GM18498 (cell line): ENCODE measurements around the gene IFRD2.

ENCODE experiments used
- ATAC-seq: cut with Tn5 transposase; IDR thresholded peaks from one replicate; pipeline ENCODE4 v1.9.1; 2021; ENCODE audit warnings: mild to moderate bottlenecking, moderate library complexity; ENCODE audit not compliant: unreplicated experiment

IFRD2 gene, protein sequence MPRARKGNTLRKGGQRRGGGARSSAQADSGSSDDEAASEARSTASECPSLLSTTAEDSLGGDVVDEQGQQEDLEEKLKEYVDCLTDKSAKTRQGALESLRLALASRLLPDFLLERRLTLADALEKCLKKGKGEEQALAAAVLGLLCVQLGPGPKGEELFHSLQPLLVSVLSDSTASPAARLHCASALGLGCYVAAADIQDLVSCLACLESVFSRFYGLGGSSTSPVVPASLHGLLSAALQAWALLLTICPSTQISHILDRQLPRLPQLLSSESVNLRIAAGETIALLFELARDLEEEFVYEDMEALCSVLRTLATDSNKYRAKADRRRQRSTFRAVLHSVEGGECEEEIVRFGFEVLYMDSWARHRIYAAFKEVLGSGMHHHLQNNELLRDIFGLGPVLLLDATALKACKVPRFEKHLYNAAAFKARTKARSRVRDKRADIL

DNA sequence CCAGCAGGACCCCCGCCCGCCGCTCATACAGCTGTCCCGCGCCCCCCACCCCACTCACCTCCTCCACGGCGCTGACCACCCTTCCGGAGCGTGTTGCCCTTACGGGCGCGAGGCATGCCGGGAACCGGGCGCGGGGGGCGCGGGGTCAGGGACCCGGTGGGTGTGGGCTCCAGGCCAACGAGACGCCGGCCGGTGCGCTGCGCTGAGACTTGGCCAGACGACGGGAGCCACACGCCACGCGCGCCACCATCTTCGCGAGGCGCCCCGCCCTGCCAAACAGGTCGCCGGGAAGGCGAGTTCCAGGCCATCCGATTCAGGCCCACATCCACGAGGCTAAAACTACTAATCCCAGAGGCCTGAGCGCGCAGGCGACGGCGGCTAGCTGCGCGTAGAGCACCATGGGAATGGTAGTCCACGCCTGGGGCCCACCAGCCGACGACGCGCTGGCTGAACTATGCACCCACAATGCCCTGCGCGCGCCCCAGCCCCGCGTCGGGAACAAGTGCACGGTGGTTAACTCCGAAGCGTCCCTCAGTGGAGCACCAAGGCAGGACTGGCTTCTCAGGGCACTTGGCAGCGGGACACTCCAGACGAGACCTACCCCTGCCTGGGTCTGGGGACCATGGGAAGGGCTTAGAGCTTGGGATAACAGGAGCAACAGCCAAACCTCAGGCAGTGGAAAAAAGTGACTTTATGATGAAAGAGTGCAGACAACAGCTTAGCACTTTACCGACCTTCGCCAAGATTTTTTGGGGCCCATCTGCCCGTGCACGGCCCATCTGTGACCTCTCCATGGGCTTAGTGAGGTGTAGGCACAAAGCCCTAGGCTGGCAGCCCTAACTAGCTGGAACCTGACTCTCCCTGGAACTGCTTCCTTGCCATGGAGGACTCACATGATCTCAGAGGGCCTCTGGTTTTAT is at the start of gene IFRD2:
IFRD2 (minus strand) TSS at position 271 of the 920 bp plus-strand sequence; CDS start at position 116, 155 bp downstream.
- ATAC-seq: peak; percentile 95

DNA sequence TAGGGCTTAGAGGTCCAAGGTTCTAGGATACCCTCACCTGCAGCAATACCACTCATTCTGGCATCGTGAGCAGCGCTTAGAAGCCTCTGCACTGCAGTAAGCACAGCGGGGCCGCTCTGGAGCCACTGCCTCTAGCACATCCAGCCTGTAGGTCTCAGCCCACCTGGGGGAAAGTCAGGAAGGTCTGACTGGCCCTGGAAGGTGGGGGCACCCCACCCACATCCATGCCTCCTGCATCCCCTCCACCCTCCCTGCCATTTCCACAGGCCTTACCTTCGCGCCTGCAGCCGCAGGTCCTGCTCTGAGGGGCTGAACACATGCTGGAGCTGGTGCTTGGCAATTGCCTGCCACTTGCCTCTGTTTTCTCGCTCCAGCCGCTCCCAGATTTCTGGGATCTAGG is 49.3 kb upstream of the IFRD2 start:
- no peak for ATAC-seq

DNA sequence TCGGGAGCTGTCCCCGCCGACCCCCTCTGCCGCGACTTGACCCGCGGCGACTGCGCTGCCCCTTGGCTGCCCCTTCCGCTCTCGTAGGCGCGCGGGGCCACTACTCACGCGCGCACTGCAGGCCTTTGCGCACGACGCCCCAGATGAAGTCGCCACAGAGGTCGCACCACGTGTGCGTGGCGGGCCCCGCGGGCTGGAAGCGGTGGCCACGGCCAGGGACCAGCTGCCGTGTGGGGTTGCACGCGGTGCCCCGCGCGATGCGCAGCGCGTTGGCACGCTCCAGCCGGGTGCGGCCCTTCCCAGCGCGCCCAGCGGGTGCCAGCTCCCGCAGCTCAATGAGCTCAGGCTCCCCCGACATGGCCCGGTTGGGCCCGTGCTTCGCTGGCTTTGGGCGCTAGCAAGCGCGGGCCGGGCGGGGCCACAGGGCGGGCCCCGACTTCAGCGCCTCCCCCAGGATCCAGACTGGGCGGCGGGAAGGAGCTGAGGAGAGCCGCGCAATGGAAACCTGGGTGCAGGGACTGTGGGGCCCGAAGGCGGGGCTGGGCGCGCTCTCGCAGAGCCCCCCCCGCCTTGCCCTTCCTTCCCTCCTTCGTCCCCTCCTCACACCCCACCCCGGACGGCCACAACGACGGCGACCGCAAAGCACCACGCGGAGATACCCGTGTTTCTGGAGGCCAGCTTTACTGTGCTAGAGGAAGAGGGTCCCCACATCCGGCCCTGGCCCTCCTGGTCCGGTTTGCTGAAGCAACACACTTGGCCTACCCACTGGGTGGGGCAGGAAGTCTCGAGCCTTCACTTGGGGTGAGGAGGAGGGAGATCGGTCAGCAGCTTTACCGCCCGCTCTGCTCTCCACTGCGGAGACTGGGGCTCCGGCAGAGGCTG is 48.5 kb upstream of the IFRD2 start, which contains the start of gene RASSF1:
RASSF1 (minus strand) TSS at position 389 of the 882 bp plus-strand sequence; CDS start at position 358, 31 bp downstream.
- ATAC-seq: peak; percentile 13

DNA sequence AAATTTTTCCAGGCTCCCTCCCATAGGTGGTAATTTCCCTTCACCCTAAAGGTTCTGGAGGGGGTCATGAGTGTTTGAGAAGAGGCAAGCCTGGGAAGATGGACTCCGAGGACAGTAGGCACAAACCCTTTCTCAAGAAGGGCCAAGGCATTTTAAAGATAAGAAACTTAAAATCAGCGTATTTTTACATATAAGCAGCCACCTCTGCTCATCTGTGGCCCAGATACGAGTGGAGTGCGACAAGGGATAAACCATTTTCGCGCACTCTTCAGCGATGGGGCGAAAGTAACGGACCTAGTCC is 47.9 kb upstream of the IFRD2 start:
- ATAC-seq: no peak

DNA sequence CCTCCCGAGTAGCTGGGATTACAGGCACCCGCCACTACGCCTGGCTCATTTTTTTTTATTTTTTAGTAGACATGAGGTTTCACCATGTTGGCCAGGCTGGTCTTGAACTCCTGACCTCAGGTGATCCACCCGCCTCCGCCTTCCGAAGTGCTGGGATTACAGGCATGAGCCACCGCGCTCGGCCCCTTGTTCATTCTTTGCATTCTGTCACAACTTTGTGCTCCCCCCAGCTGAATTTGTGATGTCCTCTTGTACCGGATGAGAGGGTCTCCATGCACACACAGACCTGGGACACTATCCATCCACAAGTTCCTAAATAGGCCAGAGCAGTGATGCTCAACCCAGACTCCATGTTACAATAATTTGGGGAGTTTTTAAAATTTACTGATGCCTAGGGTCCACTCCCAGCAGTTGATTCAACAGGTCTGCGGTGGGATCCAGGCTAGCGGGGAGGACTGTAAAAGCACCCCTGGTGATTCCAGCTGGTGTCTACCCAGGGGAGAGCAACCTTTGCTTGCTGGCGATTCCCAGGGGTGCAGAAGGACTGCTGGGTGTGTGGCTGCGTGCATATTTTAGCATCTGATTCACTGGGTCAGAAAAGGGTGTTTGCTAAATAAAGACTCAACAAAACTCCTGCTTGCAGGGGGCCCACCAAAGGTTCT is 47.4 kb upstream of the IFRD2 start:
- no peak for ATAC-seq

DNA sequence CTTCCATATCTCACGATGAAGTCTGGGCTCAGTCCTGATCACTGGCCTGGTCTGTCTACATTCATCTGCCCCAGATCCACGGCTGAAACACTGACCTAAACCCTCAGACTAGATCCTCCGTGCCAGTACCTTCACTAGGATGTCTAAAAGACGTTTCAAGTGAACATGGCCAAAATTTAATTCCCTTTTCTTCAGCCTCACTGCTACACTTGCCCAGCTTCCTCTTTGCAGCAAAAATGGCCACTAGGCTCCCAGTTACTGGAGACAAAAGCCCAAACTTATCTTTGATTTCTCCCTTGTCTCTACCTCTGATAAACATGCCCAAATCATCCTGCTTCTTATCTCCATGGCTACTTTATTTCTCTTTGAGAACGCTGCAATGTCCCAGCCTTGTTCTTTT is 46.7 kb upstream of the IFRD2 start:
- no peak for ATAC-seq

DNA sequence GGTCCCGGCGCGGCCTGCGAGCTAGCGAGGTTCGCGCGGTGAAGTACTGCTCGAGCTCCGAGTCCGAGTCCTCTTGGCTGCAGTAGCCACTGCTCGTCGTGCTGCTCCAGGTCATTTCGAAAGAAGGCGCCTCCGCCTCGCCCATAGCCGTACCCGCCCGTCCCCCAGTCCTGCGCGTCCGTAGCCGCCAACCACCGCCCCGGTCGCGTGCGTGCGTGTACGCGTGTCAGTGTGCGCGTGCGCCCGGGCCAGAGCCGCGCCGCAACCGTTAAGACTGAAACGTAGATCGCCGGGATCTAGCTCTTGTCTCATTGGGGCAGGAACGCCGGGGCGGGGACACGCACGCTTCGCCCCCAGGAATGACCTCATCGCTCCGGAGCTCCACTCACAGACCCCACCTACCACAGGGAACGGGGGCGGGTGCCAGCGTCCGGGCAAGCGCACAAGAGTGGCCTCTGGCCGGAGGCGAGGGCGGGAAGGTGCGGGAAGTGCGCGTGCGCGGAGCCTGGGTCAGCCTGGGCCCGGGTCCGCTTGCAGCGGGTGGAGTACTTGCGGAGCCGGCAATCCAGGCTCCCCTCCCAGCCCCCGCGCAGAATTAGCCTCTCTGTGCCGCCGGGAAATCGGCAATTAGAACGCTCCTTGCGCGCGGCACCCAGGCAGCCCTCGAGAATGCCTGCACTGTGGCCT is 45.1 kb upstream of the IFRD2 start:
- ATAC-seq: peak; percentile 77

DNA sequence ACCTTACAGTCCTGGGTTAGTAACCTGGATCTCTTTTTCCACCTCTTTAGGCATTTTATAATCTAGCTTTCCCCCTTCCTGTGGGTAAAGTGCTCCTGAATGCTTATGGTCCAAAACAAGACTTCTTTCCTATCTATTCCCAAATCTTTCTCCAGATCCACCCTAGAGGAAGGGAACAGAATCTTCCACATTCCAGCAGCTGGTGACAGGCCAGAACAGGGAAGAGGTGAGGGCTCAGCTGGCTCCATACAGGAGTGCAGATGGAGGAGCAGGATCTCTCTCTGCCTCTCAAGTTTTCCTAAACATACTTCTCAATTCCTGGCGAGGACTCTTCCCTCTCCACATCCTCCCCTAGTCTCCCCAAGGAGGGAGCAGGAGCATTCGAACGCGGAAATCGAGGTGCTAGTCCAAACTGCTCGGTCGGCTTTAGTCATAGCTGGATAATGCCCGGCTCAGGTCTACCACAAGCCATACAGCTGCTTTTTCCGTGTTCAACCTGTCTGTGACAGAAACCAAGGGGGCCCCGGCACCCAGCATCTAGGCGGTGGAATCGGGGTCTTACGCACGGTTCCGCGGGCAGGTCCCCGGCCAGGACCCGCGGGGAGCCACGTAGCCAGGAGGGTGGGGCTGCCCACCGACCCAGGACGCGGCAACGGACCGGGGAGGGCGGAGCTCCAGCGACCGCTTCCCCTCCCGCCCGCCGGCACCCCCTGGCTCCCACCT is 44.4 kb upstream of the IFRD2 start:
- peak; percentile 40 for ATAC-seq

DNA sequence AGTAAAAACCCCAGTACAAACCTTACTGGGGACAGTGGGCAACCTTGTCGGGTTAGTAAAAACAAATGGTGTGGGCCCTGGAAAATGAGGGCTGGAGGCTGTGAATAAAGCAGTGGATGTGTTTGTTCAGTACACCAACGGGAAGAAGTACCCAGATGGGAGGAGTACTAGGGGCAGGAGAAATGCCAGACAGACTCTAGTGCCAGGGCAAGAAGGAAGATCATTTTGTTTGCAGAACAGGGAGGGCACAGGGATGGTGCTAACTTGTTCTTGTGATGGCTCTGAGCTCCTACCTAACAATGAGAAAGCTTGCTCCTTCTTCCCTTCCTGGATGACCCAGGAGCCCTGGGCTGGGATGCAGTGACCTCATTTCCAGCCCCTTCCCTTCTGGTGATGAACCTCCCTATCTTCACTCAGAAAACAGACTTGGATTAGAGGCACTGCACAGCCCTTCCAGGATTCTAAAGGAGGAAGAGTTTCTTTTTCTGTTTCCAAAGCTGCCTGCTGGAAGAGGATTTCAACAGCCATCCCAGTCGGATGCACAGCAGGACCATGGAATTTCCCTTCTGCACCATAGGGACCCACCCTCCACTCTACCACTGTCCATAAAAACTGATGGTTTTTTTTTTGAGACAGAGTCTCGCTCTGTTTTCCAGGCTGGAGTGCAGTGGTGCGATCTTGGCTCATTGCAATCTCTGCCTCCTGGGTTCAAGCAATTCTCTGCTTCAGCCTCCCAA is 42.3 kb upstream of the IFRD2 start:
- no peak for ATAC-seq

DNA sequence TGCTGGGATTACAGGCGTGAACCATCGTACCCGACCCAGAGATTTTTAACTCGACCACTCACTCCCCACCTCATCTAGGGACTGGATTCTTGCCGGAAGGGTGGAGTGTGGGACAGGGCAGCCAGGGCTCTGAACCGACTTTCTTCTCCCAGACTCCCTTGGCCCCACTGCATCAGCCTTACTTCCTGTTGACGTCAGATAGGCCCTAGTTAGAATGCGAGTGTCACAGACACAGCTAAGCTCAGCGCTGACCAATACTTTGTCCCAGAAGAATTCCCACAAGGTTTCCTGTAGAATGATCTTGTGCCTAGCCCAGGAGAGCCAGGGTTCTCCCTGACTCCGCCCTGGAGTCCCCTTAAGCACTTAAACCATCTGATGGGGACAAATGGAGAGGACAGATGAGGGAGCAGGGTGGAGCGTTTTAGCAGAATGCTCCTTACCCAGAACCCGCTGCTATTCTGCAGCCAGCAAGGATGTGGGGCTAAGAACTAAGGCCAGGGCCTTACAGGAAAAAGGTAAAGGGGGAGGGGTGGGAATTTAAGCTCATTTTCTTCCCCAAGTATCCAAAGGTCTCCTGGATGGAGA is 41.6 kb upstream of the IFRD2 start:
- ATAC-seq: no peak

DNA sequence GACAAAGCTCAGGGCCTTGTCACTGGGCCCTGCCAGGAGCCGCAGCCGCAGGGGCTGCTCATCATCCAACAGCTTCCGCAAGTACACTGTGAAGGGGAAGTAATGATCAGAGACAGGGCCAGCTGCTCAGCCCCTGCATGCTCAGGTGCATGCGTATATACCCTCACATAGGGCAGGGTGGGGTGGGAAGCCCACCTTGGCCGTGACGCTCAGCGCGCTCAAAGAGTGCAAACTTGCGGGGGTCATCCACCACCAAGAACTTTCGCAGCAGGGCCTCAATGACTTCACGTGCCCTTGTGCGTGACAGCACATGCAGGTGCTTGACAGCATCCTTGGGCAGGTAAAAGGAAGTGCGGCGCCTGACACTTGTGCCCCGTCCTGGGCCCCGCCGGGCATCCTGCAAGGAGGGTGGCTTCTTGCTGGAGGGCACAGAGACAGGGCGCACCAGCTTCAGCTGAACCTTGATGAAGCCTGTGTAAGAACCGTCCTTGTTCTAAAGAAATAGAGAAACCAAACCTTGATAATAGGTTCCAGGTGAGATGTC is 39.2 kb upstream of the IFRD2 start:
- no peak for ATAC-seq

DNA sequence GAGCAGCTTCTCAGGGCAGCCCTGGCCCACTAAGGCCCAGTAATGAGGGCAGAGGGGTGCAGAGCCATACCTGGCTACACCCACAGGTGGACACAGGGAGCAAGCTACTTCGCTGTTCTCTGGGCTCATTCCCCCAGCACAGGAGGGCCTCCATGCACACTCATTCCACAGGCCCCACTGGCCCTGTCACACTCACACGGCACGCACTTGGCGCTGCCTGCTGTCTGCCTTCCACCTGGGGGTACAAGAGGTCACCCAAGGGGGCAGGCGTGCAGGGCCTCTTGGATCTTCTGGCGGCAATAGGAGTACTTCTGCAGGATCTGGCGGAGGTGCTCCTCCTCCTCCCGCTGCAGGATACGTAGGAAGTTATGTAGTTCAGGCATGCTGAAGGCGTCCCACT is 38.1 kb upstream of the IFRD2 start:
- ATAC-seq: no peak

DNA sequence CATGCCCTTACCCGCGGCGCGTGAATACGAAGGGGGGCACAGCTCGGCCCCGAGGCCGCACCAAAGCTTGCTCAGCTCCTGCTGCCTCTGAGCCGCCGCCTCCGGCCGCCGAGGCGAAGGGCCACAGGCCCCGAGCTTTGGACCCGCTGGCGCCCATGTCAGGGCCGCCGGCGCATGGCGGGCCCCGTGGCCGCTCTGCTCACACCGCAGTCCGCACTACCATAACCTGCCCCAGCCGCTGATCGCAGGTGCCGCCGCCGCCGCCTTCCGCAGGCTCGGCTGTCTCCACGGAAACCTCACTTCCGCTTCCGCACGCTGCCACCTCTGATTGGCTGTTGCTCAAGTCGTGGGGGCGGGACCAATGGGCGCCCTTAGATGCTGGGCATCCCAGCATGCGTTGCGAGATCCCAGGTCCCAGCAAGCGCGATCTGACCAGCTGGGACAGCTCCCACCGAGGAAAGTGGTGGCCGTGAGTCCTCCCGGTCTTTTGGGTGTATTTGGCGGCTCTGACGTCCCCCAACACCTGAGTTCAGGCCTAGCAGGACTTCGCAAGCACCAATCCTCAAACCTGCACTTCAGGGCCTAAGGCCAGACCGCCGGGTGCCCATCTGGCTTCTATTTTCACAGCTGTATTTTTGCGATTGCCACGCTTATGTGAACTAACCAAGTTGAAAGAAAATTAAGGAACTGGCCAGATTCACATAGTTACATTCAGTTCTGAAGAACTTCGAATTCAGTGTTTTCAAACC is 35.9 kb upstream of the IFRD2 start, which contains the start of gene TUSC2:
TUSC2 (minus strand) TSS at position 281 of the 749 bp plus-strand sequence; CDS start at position 157, 124 bp downstream.
- ATAC-seq: peak; percentile 86

DNA sequence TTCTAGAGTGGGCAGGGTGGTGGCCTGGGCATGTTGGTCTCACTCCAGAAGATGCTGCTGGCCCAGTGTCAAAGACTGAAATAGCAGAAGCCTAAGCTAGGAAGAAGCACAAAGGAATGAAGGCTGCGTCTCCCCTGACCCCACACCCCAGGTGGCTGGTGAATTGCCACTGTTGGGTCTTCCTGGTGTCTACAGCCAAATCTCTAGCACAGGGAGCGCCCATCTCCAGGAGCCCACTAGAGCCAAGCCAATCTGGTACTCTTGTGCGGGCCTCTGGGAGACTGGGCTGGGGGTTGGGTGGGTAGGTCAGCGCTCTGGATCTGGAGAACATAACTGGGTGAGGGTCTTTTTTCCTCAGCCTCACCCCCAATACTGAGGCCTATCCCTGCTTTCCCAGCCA is 34.9 kb upstream of the IFRD2 start:
- ATAC-seq: no peak

DNA sequence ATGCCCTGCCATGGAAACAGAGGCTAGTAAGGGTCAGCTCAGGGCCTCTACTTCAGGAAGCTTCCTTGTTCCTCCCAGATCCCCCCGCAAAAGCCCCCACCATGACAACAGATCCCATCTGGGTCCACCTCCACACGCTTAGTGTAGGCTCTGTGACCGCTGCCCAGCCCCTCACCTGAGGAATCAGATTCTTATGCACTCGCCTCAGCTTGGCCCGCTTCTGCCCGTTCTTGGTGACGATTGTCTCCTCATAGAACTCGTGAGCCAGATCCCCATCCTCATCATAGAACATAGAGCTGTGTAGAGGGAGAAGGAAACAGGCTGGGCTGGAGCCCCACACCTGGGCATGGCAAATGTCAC is 33.9 kb upstream of the IFRD2 start:
- ATAC-seq: no peak

DNA sequence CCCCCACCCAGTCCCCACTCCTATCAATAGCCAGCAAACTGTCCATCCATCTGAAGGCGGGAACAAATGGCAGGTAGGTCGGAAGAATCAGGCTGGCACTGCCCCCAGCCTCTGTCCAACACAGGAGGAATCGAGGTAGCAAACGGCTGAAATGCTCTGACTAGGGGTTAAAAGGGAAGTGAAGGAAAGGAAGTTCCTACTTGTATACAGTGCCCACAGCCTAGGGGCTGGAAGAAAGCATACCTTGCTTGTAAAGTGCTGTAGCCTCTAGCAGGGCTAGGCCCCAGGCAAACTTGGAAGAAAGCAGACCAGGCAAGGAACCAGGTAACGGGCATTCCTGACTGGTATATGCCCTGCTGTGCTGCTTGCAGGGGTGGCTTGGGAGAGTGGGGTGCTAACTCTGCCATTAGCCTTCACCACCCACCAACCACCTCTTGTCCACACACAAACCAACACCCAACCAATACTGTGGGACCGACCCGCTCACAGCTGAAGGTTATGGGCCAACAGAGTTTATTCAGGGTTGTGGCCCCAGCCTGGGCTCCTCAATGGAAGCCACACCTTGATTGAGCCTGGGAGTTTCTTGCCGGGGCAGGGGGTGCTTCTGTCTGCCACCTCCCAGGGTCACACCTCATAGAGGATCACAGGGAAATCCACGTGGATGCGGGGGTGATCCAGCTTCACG is 33.4 kb upstream of the IFRD2 start:
- ATAC-seq: no peak

DNA sequence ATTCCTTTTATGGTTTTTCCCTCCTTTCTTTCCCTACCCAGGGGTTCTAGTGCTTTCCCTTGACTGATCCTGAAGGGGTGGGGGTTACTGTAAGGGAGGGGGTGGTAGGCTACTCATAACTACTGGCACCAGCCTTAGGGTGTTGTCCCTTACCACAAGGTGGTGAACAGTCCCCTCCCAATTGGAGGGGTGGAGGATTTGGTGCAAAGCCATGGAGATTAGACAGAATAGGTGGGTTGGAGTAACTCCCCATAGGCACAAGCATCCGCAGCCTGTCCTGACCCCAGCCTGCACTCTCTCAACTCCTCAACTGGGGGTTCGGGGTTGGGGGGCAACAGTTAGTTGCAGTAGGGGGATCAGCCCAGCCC is 32.9 kb upstream of the IFRD2 start:
- ATAC-seq: no peak
